ENCODE results near the gene RPS6KA2. TPM values are rescaled to one million over a fixed set of nuclear protein-coding genes. Genes with fewer than 3 reads are reported as not detected.

The RPS6KA2 gene
- total and polyA plus RNA-seq, 2 donors (not counting 3 experiments of a cell fraction or from before 2014, with no cell fraction given): 54.5 to 75.8 TPM

DNA sequence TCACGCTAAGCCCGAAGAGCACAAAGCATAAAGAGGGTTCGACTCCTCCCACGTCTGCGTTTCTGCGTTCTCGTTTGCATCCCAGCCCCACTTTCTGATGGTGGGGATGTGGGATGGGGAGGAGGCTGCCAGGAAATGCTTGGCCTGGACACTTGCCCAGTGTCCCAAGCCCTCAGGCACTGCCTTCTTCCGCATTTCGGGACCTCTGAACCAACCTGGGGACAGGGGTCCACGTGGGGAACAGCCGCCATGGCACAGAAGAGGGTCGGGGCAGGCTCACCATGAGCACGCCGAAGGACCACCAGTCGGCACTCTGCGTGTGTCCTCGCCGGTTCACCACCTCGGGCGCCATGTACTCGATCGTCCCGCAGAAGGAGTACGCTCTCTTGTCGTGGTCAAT, 128.8 kb downstream of the RPS6KA2 start:
- no TSS peak for BruUV-seq (replicated peaks)
- no peak for DNase-seq (ENCODE audit: low read depth, low spot score)
- Histone ChIP-seq H3K27me3 (ENCODE audit: control insufficient read depth in 2 of 2, insufficient read depth in 2 of 2, low read length in 2 of 2) (no peaks in the 10 kb centered on the region), H3K4me1 (ENCODE audit: control insufficient read depth, extremely low read depth, insufficient read depth, low read length) (no peaks in the 10 kb centered on the region), H4K20me1 (replicated peaks; ENCODE audit: control insufficient read depth, extremely low read depth, insufficient read depth, low read length) (no peaks in the 10 kb centered on the region), H3K9me3 (replicated peaks; ENCODE audit: control insufficient read depth, insufficient read depth, low read length) (no peaks in the 10 kb centered on the region), H3K36me3 (ENCODE audit: control insufficient read depth in 2 of 2, extremely low read depth in 1 of 2, insufficient read depth in 2 of 2, low read length in 2 of 2) (peaks cover 4 to 60% of the 10 kb centered on the region in 2 experiments), H3K79me2 (ENCODE audit: control insufficient read depth, insufficient read depth, low read length) (no peaks in the 10 kb centered on the region), H3K4me3 (replicated peaks in 1 of 3; ENCODE audit: insufficient read depth in 1 of 3, low read depth in 1 of 3, low read length in 3 of 3) (no peak overlapping the region), H3K4me2 (ENCODE audit: insufficient read depth, low read length) (no peak overlapping the region), H3K9me1 (replicated peaks; ENCODE audit: control insufficient read depth, extremely low read depth, insufficient read depth, low read length) (no peaks in the 10 kb centered on the region), H3K27ac (ENCODE audit: insufficient read depth, low read depth, low read length) (no peak overlapping the region), H3K9ac (replicated peaks; ENCODE audit: extremely low read depth, insufficient read depth, low read length) (no peak overlapping the region), H2AFZ (ENCODE audit: low read depth, low read length) (no peak overlapping the region)
- ChIA-PET POLR2A (no interaction called here), CTCF (no interaction called here)
- TF ChIP-seq POLR2A (IDR thresholded peaks at IDR 0.05; ENCODE audit: low read depth, low read length): no peak
- no peak for TF ChIP-seq CTCF (IDR thresholded peaks at IDR 0.05; ENCODE audit: extremely low read depth in 1 of 2, insufficient read depth in 1 of 2, low read depth in 1 of 2, low read length in 2 of 2)
- TF ChIP-seq EZH2 (IDR thresholded peaks at IDR 0.05; ENCODE audit: borderline replicate concordance, low read depth, low read length, severe bottlenecking): no peak
- TF ChIP-seq POLR2AphosphoS5 (IDR thresholded peaks at IDR 0.05; ENCODE audit: insufficient read depth, low read depth, low read length): no peak
- TF ChIP-seq MYC (IDR thresholded peaks at IDR 0.05; ENCODE audit: low read depth, low read length): no peak
- TF ChIP-seq JUN (IDR thresholded peaks at IDR 0.05; ENCODE audit: borderline replicate concordance, insufficient read depth, insufficient read length, low read depth): no peak
- TF ChIP-seq, protein P1, sequence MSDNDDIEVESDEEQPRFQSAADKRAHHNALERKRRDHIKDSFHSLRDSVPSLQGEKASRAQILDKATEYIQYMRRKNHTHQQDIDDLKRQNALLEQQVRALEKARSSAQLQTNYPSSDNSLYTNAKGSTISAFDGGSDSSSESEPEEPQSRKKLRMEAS (IDR thresholded peaks at IDR 0.05; ENCODE audit: insufficient read depth, insufficient read length): no peak
- no peak for TF ChIP-seq FOS (IDR thresholded peaks at IDR 0.05; ENCODE audit: borderline replicate concordance, insufficient read depth, low read length)
- TF ChIP-seq GATA2 (IDR thresholded peaks at IDR 0.05; ENCODE audit: insufficient read depth, insufficient read length, low read depth, low read length): no peak
- intact Hi-C loops (cut with micrococcal nuclease): no loop called here
- no peak for FAIRE-seq
- dilution Hi-C loops (cut with MboI; ENCODE audit: extremely low pct_ligation_motif_present, low sequenced_read_pairs): no loop called here

Data from endothelial cell of umbilical vein (primary cell).